ENCODE results near the gene MKKS. TPM values are rescaled to one million over a fixed set of nuclear protein-coding genes. Genes with fewer than 3 reads are reported as not detected.

The MKKS gene
- total RNA-seq, 1 donor = 7.6 TPM

DNA sequence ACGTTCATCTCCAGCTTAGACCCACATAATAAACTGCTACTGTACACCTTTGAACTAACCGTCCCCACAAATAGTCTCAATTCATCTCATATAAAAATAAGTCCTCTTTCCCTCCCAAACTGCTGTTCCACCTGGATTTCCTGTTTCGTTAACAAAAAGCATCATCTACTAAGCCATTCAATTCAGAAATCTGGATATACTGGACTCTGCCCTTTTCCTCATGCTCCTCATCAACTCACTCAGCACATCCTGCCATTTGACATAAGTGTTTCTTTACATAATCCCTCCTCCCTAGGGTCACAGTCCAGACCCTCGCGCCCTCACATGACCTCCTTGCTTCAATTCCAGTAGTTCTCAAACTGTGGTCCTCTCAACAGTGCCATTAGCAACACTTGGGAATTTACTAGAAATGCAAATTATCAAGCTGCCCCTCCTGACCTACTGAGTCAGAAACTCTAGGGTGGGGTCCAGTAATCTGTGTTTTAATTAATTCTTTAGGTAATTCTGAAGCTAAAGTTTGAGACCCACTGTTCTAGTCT, 4.5 kb downstream of the MKKS start:
- no peaks in the 10 kb centered on the region for H3K36me3 ChIP-seq (ENCODE audit: insufficient read depth, low read length)
- no peaks in the 10 kb centered on the region for H3K9me3 ChIP-seq (ENCODE audit: low read depth, low read length)
- TF ChIP-seq CTCF (IDR thresholded peaks at IDR 0.05; ENCODE audit: extremely low read depth, low read depth, low read length) = no peak
- H4K20me1 ChIP-seq (ENCODE audit: insufficient read depth, low read length) = peaks cover 4% of the 10 kb centered on the region
- no peak overlapping the region for H3K4me3 ChIP-seq (ENCODE audit: insufficient read depth, low read length)
- no peak overlapping the region for H3K4me2 ChIP-seq (ENCODE audit: insufficient read depth, low read length)
- H3K27me3 ChIP-seq (ENCODE audit: insufficient read depth, low read length) = no peaks in the 10 kb centered on the region
- H3K79me2 ChIP-seq (ENCODE audit: insufficient read depth, low read length) = peaks cover 82% of the 10 kb centered on the region
- H3K27ac ChIP-seq (ENCODE audit: low read depth, low read length) = no peak overlapping the region
- DNase-seq (ENCODE audit: insufficient read length, low spot score, missing footprints) = no peak
- H3K4me1 ChIP-seq (ENCODE audit: insufficient read depth, low read length) = peaks cover 10% of the 10 kb centered on the region
- no peak overlapping the region for H2AFZ ChIP-seq (ENCODE audit: low read length)

DNA sequence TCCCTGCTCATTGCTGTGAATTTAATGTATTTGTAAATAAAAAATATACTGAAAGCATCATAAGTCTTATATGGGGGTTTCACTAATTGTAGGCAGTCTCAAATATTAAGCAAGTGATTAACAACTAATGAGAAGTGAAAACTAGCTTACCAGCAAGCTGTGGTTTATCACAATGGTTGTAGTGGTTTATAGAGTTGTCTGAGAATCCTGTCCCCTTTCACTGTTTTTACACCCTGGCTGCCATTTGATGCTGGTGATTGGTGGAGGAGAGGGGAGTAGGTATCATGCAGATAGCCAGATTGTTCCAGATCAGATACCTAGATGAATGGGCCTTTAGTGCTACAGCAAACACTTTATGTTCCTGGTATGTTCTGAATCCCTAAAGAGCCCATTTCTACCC, 6.0 kb downstream of the MKKS start:
- DNase-seq (ENCODE audit: insufficient read length, low spot score, missing footprints) = no peak
- Histone ChIP-seq H3K4me3 (ENCODE audit: insufficient read depth, low read length) (no peak overlapping the region), H3K9me3 (ENCODE audit: low read depth, low read length) (no peaks in the 10 kb centered on the region), H3K79me2 (ENCODE audit: insufficient read depth, low read length) (peaks cover 82% of the 10 kb centered on the region), H3K4me2 (ENCODE audit: insufficient read depth, low read length) (no peak overlapping the region), H4K20me1 (ENCODE audit: insufficient read depth, low read length) (peaks cover 4% of the 10 kb centered on the region), H3K36me3 (ENCODE audit: insufficient read depth, low read length) (no peaks in the 10 kb centered on the region), H3K27me3 (ENCODE audit: insufficient read depth, low read length) (no peaks in the 10 kb centered on the region), H2AFZ (ENCODE audit: low read length) (no peak overlapping the region), H3K4me1 (ENCODE audit: insufficient read depth, low read length) (peaks cover 7% of the 10 kb centered on the region), H3K27ac (ENCODE audit: low read depth, low read length) (no peak overlapping the region)
- no peak for TF ChIP-seq CTCF (IDR thresholded peaks at IDR 0.05; ENCODE audit: extremely low read depth, low read depth, low read length)

GRCh38 chr20:10427060-10427692, 6.8 kb downstream of the MKKS start:
- no peaks in the 10 kb centered on the region for H3K27me3 ChIP-seq (ENCODE audit: insufficient read depth, low read length)
- H3K4me1 ChIP-seq (ENCODE audit: insufficient read depth, low read length) = peaks cover 3% of the 10 kb centered on the region
- no peaks in the 10 kb centered on the region for H3K36me3 ChIP-seq (ENCODE audit: insufficient read depth, low read length)
- no peak overlapping the region for H2AFZ ChIP-seq (ENCODE audit: low read length)
- peak; percentile 95 for TF ChIP-seq CTCF (IDR thresholded peaks at IDR 0.05; ENCODE audit: extremely low read depth, low read depth, low read length)
- no peak overlapping the region for H3K4me2 ChIP-seq (ENCODE audit: insufficient read depth, low read length)
- H3K27ac ChIP-seq (ENCODE audit: low read depth, low read length) = no peak overlapping the region
- no peak for DNase-seq (ENCODE audit: insufficient read length, low spot score, missing footprints)
- H4K20me1 ChIP-seq (ENCODE audit: insufficient read depth, low read length) = peaks cover 4% of the 10 kb centered on the region
- H3K9me3 ChIP-seq (ENCODE audit: low read depth, low read length) = no peaks in the 10 kb centered on the region
- H3K79me2 ChIP-seq (ENCODE audit: insufficient read depth, low read length) = peaks cover 79% of the 10 kb centered on the region
- H3K4me3 ChIP-seq (ENCODE audit: insufficient read depth, low read length) = no peak overlapping the region

DNA sequence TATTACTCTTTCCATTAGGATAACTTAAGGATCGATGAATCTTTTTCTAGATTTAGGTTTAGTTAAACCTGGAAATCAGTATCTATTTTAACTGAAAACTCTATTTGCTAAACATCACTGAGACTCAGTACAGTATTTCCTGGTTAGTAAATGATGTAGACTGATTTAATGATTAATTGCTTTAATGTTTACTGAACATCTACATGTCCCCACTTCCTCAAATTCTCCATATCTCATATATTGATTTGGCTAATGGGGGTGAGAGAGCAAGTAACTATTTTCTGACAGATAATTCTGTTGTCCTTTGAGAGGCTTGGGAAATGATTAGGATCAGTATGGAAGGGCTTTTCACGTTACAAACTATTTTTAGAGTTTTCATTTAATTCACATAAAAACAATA, 10.3 kb downstream of the MKKS start:
- H3K4me3 ChIP-seq (ENCODE audit: insufficient read depth, low read length) = no peak overlapping the region
- no peak overlapping the region for H3K4me2 ChIP-seq (ENCODE audit: insufficient read depth, low read length)
- no peaks in the 10 kb centered on the region for H3K36me3 ChIP-seq (ENCODE audit: insufficient read depth, low read length)
- H3K27ac ChIP-seq (ENCODE audit: low read depth, low read length) = no peak overlapping the region
- H3K27me3 ChIP-seq (ENCODE audit: insufficient read depth, low read length) = no peaks in the 10 kb centered on the region
- H3K4me1 ChIP-seq (ENCODE audit: insufficient read depth, low read length) = peaks cover 3% of the 10 kb centered on the region
- TF ChIP-seq CTCF (IDR thresholded peaks at IDR 0.05; ENCODE audit: extremely low read depth, low read depth, low read length) = no peak
- peaks cover 60% of the 10 kb centered on the region for H3K79me2 ChIP-seq (ENCODE audit: insufficient read depth, low read length)
- no peaks in the 10 kb centered on the region for H3K9me3 ChIP-seq (ENCODE audit: low read depth, low read length)
- no peaks in the 10 kb centered on the region for H4K20me1 ChIP-seq (ENCODE audit: insufficient read depth, low read length)
- DNase-seq (ENCODE audit: insufficient read length, low spot score, missing footprints) = no peak
- no peak overlapping the region for H2AFZ ChIP-seq (ENCODE audit: low read length)

All from osteoblast (primary cell).